Measurements from ENCODE around the gene CDK5R1. TPM values are rescaled to one million over a fixed set of nuclear protein-coding genes. Genes with fewer than 3 reads are reported as not detected.
"Not testable (repeated sequence)": the region's sequence is repeated elsewhere in the genome, so short reads cannot be mapped to it uniquely, and the experiment has no call there.

The CDK5R1 gene
- 1 to 10 TPM in 1 of 2 donors, under 1 TPM in 1; 0.61 to 1.1 TPM for total RNA-seq
- long read RNA-seq, partial matches to known transcripts: 0 of 1 reads
- long read RNA-seq, other reads (novel, unspliced or antisense): 1 of 1 reads

DNA sequence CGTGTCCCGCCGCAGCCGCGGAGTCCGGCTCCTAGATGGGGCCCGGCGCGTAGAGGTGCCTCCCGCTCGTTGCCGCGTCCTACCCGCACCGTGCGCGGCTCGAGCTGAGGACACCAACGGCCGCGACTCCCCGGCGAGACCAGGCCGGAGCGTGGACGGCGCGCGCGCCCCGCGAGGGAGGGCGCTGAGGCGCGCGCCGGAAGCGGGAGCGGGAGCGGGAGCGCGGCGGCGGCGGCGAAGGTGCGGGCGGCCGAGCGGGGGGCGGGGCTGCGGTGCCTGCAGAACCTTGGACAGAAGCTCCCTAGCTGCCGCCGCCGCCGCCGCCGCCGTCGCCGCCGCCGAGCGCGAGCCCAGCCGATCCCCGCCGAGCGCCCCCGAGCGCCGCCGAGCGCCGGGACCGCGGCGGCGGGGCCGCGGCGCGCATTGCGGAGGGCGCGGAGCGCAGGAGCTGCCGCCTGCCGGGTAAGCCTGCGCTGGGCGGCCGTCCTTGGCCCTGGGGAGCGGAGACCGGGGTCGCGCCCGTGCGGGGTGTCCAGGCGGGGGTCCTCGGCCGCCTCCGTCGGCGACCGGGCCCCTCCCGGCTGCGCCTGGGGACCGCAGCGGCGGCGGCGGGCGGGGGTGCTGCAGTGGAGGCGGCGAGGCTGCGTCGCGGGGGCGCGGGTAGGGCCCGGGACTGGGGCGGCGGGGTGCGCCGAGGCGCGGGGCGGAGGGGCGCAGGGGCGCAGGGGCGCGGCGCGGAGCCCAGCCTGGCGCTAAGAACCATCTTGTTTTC lies at the start of gene CDK5R1:
Gene CDK5R1, plus strand, starts transcription at position 293 of the 772 bp plus-strand sequence. CDS start 628 bp downstream, outside the sequence.
- peak; percentile 64 for ATAC-seq
- intact Hi-C loops (cut with DNase I, micrococcal nuclease): no loop called here
- DNase-seq: peak; percentile 64 to 83

- no peak for ATAC-seq
- DNase-seq: no peak
- intact Hi-C loops (cut with DNase I, micrococcal nuclease): no loop called here
These were observed 46.1 kb upstream of the CDK5R1 start for GRCh38 chr17:32440722-32441121.

DNA sequence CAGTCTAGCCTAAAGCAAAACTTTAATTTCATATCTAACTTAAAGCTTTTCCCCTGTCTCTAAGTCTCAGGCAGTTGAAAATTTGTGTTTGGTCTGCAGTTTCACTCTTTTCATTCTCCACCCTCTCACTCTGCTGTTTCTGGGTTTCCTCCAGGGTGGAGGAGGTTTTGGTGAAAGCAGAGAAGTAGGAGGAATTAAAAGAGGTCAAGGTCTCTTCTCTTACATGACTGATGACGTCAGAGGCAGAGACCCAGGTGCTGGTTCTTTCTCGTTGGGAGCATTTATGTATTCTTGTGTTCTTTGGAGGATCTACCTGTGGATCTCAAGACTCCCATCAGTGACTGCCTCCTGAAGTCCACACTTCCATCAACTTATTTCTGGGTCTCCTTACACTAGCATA lies 44.9 kb upstream of the CDK5R1 start:
- no peak for DNase-seq
- intact Hi-C loops (cut with DNase I, micrococcal nuclease): no loop called here
- ATAC-seq: no peak

DNA sequence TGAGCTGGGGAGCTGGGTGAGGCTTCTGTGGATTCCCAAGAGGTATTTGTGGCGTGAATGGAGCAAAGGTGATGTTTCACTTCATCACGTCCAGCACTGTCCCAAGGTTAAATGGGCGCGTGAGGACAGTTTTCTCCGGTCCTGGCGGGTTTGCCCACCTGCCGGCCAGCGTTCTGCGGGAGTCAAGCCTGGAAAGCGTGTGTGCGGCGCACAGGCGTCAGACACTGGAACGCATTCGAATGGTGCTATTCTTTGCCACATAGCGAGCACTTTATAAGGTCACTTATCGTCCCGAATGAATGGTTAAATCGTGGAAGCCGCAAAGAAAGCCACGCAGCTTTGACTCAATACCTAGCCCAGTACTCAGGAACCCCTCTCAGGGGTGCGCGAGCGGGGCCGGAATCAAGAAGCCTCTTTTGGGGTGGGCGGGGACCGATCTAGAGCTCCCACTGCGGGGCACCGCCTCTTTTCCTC lies 42.9 kb upstream of the CDK5R1 start:
- DNase-seq: no peak
- peak; percentile 15 for ATAC-seq

DNA sequence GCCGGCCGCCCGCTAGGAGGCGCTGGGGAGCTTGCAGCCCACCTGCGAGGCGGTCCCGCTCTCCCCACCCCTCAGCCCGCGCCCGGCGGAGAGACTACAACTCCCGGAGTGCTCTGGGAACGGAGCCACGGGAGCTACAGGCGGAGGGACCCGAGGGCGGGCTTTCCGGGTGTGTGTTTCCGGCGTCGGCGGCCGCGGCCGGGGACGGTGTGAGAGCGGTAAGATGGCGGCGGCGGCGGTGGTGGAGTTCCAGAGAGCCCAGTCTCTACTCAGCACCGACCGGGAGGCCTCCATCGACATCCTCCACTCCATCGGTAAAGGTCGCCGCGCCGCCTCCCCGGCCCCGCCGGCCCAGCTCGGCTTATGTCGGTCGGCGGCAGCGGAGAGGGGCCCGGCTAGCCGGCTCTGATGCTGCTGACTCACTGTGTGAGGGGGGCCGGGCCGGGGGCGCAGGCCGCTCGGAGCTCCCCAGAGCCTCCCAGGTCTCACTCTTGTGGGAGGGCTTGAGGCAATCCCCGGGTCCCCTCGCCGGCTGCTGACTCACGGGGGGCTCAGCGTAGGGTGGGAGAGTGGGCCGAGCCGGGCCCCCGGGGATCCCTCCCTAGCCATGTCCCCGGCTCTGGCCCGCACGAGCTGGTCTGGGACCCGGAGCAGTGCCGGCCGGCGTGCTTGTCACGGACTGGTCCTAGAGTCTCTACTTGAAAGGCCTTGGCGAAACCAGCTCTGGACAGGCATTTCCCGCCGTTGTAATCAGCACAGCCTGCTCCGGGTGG lies 42.3 kb upstream of the CDK5R1 start, which contains the start of gene PSMD11:
Gene PSMD11, plus strand, starts transcription at position 210 of the 773 bp plus-strand sequence. Its CDS starts 14 bp downstream, at position 224.
- intact Hi-C loops (cut with DNase I, micrococcal nuclease): no loop called here
- ATAC-seq (peak; percentile 94), DNase-seq (peak; percentile 97 to 98)

More for the DNA sequence above, 42.9 kb upstream of the CDK5R1 start:
- intact Hi-C loops (cut with DNase I, micrococcal nuclease): no loop called here

GRCh38 chr17:32445074-32445415 lies 41.7 kb upstream of the CDK5R1 start:
- ATAC-seq: peak; percentile 57
- intact Hi-C loops (cut with DNase I, micrococcal nuclease): no loop called here
- DNase-seq: peak in 1 of 2 donors; percentile 34

- intact Hi-C loops (cut with DNase I, micrococcal nuclease): no loop called here
- ATAC-seq: no peak
- no peak for DNase-seq
These were observed 41.3 kb upstream of the CDK5R1 start for GRCh38 chr17:32445497-32445896.

DNA sequence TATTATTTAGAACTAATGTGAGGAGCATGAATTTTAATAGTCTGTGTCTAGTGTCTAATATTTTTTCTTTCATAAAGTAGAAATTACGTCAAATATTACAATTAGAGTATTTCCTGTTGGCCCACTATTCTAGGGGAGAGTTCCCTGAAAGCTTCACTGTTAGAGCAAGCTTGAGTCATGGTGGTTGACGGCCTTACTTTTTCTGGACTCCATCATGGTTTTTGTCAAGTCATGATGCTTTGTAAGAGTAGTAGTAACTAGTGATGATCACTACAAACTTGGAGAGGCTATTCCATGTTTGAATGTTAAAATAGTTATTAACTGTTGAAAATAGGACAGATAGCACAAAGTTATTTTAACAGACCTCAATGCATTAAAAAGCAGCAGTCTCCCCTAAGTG lies 40.8 kb upstream of the CDK5R1 start:
- intact Hi-C loops (cut with DNase I, micrococcal nuclease): no loop called here

GRCh38 chr17:32446949-32447348 lies 39.8 kb upstream of the CDK5R1 start:
- ATAC-seq (no peak), DNase-seq (no peak)
- intact Hi-C loops (cut with DNase I, micrococcal nuclease): no loop called here

More for the DNA sequence above, 40.8 kb upstream of the CDK5R1 start:
- no peak for ATAC-seq
- no peak for DNase-seq

DNA sequence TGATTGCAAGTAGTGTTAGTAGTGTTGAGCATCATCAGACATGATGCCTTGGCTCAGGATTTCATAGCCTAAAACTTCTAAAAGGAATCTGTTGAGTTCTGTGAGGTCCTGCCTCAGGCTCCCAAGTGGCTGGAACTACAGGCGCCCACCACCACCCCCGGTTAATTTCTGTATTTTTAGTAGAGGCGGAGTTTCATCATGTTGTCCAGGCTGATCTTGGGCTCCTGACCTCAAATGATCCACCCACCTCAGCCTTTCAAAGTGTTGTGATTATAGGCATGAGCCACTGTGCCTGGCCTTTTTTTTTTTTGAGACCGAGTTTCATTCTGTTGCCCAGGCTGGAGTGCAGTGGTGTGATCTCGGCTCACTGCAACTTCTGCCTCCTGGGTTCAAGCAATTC lies 36.8 kb upstream of the CDK5R1 start:
- intact Hi-C loops (cut with DNase I, micrococcal nuclease): no loop called here
- DNase-seq (no peak), ATAC-seq (no peak)

GRCh38 chr17:32450379-32450778 lies 36.4 kb upstream of the CDK5R1 start:
- ATAC-seq (peak; percentile 84), DNase-seq (peak; percentile 37 to 43)
- intact Hi-C loops (cut with DNase I, micrococcal nuclease): not testable (repeated sequence)

DNA sequence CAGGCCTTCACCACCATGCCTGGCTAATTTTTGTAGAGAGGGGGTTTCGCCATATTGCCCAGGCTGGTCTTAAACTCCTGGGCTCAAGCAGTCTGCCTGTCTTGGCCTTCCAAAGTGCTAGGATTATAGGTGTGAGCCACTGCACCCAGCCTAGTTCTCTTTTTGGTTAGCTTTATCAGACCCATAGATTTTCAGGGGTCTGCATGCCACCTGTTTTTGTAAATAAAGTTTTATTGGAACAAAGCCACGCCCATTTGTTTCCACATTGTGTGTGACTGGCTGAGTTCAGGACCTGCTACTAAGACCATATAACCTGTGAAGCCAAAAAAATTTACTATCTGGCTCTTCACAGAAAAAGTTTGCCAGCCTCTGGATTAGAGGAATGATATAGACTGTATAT lies 34.9 kb upstream of the CDK5R1 start:
- DNase-seq (no peak), ATAC-seq (no peak)
- intact Hi-C loops (cut with DNase I, micrococcal nuclease): no loop called here

DNA sequence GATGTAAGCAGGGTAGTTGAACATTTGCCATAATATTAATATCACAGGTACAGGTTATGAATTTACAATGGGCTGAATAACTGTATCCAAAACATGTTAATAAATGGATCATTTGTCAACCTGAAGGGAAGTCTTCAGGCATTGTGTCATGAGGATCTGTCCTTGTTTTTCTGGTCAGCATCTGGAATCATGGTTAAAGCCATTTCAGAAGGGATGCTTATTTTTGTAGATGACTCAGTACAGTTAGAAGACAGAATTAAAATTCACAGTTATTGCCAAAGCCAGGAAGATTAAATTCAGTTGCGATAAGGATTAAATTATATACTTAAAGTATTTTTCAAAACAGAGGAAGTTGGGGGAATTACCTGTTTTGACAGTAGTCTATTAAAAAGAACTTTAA lies 34.5 kb upstream of the CDK5R1 start:
- intact Hi-C loops (cut with DNase I, micrococcal nuclease): no loop called here
- ATAC-seq (no peak), DNase-seq (no peak)

DNA sequence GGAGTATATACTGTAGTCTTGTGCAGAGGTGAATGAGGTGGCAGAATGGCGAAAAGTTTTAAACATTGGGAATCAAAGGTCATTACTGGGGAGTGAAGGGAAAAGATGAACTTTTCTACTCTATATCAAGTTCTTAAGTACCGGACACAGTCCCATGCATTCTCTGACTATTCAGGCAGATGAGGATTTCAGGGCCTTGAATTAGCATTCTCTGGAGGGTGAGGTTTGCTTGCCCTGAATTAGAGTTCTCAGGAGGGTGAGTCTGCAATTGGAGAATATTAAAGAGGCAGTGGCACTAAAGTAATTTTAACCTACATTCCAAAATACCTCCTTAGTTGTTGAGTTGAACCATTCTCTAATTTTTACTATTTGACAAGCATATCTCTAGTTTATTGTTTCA lies 33.4 kb upstream of the CDK5R1 start:
- DNase-seq: no peak
- no peak for ATAC-seq
- intact Hi-C loops (cut with DNase I, micrococcal nuclease): no loop called here

GRCh38 chr17:32458371-32458770 lies 28.4 kb upstream of the CDK5R1 start:
- ATAC-seq (peak; percentile 95), DNase-seq (no peak)
- intact Hi-C loops (cut with DNase I, micrococcal nuclease): no loop called here

GRCh38 chr17:32460054-32460453 lies 26.7 kb upstream of the CDK5R1 start:
- no peak for DNase-seq
- intact Hi-C loops (cut with DNase I, micrococcal nuclease): no loop called here
- no peak for ATAC-seq

DNA sequence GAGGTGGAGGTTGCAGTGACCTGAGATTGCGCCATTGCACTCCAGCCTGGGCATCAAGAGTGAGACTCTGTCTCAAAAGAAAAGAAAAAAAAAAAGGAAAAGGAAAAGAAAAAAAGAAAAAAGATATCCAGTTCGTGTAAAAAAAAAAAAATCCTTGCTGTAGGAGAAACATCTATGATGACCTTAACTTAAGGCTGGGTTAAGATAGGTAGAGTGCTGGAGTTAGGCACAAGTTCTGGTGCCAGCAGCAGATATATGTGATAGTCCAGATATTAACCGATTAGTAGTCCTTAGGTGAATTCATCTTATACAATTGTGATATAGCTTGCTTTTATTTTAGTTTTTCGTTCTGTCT lies 25.3 kb upstream of the CDK5R1 start:
- intact Hi-C loops (cut with DNase I, micrococcal nuclease): no loop called here
- ATAC-seq: no peak
- DNase-seq: no peak

DNA sequence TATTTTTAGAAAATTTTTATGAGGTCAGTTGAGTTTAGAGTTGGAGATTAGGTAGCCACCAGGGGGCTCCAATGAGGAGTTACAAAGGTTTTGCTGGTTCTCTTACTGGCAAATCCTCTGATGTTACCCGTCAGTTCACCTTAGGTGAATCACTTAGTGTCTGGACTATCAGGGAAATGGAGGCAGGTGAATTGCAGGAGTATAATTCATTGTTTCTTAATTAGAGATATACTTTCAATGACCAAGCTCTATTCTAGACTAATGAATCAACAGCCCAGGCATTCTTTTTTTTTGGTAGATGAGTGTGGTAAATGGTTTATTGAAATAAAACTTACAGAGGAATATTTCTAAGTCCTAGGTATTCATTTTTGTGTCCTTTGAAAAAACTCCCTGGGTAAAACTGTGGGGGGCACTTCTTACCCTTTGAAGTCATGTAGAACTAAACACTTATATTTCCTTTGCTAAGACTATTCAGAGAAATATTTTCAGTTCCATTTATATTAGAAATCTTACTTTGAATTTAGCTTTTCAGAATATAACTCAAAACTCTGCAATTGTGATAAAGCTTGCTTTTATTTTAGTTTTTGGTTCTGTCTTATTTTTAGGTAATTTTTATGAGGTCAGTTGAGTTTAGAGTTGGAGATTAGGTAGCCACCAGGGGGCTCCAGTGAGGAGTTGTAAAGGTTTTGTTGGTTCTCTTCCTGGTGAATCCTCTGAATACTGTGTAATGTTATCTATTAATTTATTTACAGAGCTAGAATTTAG lies 24.8 kb upstream of the CDK5R1 start:
- DNase-seq (peak in 1 of 2 donors; percentile 72), ATAC-seq (peak; percentile 33)
- intact Hi-C loops (cut with DNase I, micrococcal nuclease): no loop called here

DNA sequence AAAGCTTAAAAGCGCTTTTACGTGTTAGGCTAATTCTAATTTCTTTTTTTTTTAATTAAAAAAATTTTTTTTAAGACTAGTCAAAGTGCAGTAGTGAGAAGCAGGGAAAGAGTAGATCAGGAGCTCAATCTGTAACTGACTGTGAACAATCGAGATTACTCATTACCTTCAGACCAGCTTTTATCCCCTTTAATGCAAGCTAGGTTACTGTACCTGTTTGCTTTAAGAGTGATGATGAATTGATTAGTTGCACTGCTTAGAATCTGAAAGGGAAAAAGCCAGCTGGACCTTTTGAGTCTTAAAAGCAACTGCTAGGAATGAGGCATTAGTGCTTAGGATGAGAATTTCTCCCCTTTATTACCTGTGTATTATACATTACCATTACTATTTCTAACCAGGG lies 23.5 kb upstream of the CDK5R1 start:
- DNase-seq (no peak), ATAC-seq (no peak)
- intact Hi-C loops (cut with DNase I, micrococcal nuclease): no loop called here
